ENCODE measurements around the gene KLHL8.
"Not testable (repeated sequence)": the region's sequence is repeated elsewhere in the genome, so short reads cannot be mapped to it uniquely, and the experiment has no call there.

Gene KLHL8

GRCh38 chr4:87180767-87181166 lies 39.7 kb downstream of the KLHL8 start:
- no peak for DNase-seq (ENCODE audit: low read depth in 2 of 2, low spot score in 1 of 2)

DNA sequence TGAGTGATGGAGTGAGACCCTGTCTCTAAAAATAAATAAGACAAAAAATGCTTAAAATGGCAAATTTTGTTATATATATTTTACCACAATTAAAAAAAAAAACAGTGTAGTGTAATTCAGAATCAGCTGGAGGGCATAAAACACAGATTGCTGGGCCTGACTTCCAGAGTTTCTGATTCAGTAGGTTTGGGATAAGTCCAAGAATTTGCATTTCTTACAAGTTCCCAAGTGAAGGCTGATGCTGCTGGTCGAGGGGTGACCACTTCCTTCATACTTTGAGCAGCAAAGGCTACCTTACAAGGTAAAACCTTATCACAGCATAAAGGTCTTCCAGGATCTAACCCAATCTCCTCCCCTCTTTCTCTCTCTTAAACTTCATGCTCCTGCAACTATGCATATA lies 40.7 kb downstream of the KLHL8 start:
- DNase-seq (ENCODE audit: low read depth in 2 of 2, low spot score in 1 of 2), result no peak

GRCh38 chr4:87174672-87175071 lies 45.7 kb downstream of the KLHL8 start:
- no peak for DNase-seq (ENCODE audit: low read depth in 2 of 2, low spot score in 1 of 2)

GRCh38 chr4:87171944-87172343 lies 48.5 kb downstream of the KLHL8 start:
- DNase-seq (ENCODE audit: low read depth in 2 of 2, low spot score in 1 of 2), result no peak

DNA sequence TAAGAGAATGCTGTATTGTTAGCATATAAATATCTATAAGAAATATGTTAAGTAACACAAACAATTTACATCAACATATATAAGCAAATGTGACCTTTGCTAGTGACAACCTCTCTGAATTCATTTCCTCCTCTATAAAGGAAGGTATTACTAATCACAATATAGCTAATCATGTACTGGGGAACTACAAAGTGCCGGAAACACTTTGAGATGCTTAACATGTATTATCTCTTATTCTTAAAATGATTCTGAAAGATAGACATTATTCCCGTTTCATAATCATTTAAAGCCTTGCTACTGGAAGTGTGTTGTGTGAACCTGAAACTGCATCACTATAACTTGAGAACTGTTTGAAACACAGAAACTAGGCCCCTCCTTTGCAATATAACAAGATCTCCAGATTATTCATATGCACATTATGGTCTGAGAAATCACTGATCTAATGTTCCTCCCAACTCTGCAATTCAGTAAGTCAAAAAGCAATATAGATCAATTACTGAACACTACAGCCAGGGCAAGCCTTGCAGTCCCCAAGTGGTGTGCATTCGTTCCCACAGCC lies 54.0 kb downstream of the KLHL8 start:
- no peak for DNase-seq (ENCODE audit: low read depth in 2 of 2, low spot score in 1 of 2)

GRCh38 chr4:87165892-87166291 lies 54.5 kb downstream of the KLHL8 start:
- DNase-seq (ENCODE audit: low read depth in 2 of 2, low spot score in 1 of 2), result no peak

DNA sequence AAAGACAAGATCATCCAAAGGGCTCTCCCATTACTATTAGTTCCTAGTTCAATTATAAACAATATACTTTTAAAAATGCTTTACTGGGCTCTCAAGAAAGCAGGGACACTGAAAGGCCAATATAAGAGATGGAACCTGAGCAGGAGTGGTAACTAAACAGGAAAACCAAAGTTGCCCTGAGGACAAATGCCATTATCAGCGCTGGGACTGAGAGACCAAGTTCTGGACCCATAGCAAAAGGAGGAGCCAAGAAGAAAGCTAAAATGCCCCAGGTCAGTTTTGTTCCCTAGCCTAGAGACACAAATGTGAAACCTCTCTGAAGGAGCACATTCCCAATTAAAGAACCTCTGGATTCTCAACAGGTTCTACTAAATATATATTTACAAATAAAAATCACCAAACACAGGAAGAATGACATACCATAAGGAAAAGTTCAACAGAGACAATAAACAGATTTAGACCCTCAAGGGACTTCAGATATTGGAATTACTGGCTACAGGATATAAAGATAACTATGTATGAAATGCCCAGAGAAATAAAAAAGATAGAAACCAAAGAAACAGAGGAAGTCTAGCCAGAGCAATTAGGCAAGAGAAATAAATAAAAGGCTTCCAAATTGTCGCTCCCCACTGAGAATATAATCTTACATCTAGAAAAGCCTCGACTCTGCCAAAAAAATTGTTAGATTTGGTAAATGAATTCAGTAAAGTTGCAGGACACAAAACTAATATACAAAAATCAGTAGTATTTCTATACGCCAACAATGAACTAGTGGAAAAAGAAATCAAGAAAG lies 67.1 kb downstream of the KLHL8 start:
- DNase-seq (ENCODE audit: low read depth in 2 of 2, low spot score in 1 of 2), result no peak

DNA sequence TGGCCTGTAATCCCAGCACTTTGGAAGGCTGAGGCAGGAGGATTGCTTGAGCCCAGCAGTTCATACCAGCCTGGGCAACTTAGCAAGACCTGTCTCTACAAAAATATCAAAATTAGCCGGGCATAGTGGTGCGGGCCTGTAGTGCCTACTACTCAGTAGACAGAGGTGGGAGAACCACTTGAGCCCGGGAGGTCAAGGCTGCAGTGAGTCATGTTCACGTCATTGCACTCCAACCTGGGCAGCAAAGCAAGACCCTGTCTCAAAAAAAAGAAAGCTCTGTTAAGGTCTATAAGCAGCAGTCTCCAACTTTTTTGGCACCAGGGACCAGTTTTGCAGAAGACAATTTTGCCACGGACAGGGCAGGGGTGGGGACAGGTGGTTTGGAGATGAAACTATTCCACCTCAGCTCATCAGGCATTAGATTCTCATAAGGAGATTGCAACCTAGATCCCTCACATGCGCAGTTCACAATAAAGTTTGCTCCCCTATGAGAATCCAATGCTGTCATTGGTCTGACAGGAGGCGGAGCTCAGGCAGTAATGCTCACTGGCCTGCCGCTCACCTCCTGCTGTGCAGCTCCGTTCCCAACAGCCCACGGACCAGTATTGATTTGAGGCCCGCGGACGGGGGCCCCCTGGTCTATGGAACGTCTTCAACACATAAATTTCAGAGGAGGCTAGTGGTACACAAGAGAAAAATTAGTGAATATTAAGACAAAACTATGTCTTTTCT lies 67.9 kb downstream of the KLHL8 start:
- DNase-seq (ENCODE audit: low read depth in 2 of 2, low spot score in 1 of 2), result no peak

DNA sequence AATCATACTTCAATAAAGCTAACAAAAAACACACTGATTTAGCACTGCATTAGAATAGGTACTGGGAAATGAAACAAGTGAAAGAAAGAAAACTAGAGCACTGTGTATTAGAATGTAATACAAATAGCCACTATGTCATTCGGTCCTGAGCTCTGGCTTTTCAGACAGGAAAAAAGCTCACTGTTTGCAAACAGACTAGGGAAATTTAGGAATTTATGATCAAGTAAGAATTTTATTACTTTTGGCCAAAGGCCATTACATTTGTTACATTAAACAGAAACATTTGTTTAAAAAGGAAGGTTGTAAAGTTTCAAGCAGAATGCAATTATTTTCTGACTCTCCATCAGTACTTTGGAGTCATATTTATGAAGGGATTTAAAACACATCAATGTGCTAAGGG lies 68.7 kb downstream of the KLHL8 start:
- no peak for DNase-seq (ENCODE audit: low read depth in 2 of 2, low spot score in 1 of 2)

GRCh38 chr4:87150498-87151261 lies 69.7 kb downstream of the KLHL8 start:
- DNase-seq (ENCODE audit: low read depth in 2 of 2, low spot score in 1 of 2), result no peak

- no peak for DNase-seq (ENCODE audit: low read depth in 2 of 2, low spot score in 1 of 2)
These were observed 73.3 kb downstream of the KLHL8 start for GRCh38 chr4:87147116-87147515.

- DNase-seq (ENCODE audit: low read depth in 2 of 2, low spot score in 1 of 2), result not testable (repeated sequence)
These were observed 74.5 kb downstream of the KLHL8 start for GRCh38 chr4:87145934-87146333.

- DNase-seq (ENCODE audit: low read depth in 2 of 2, low spot score in 1 of 2), result no peak
These were observed 76.1 kb downstream of the KLHL8 start for GRCh38 chr4:87144356-87144755.

DNA sequence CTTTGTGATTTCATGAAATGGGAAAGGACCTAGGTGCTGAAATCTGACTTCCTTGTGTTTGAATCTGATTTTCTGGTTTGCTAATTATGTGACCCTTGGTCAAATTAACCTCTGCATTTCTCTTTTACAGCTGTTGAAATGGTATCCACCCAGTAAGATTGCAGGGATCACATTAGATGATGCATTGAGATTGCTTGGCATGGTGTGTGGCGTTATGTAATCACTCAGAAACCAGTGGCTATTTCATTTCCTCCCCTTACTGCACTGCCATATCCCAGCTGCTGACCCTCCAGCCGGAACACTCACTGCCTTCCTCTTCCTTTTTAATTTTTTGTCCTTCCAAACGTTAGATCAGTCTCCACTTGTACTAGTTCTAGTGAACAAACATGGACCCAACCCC lies 79.0 kb downstream of the KLHL8 start:
- no peak for DNase-seq (ENCODE audit: low read depth in 2 of 2, low spot score in 1 of 2)

- no peak for DNase-seq (ENCODE audit: low read depth in 2 of 2, low spot score in 1 of 2)
These were observed 86.3 kb downstream of the KLHL8 start for GRCh38 chr4:87134122-87134521.

DNA sequence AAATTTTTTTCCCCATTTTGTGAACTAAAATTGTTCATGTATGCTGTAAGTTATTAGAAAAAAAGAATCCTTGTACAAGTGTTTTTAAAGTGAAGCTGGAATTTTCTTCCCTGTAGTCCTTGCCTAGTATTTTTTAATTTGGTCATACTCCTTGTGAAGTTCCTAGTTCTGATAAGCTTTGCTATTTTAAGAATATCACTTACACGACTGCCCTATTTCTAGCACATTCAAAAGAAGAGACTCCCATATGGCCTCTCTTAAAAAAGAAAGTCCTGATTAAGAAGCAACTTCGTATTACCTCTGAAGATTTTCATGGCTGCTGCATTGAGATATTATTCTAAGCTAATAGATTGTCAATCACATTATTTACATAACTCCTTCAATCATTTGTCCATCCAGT lies 87.2 kb downstream of the KLHL8 start:
- DNase-seq (ENCODE audit: low read depth in 2 of 2, low spot score in 1 of 2), result no peak

DNA sequence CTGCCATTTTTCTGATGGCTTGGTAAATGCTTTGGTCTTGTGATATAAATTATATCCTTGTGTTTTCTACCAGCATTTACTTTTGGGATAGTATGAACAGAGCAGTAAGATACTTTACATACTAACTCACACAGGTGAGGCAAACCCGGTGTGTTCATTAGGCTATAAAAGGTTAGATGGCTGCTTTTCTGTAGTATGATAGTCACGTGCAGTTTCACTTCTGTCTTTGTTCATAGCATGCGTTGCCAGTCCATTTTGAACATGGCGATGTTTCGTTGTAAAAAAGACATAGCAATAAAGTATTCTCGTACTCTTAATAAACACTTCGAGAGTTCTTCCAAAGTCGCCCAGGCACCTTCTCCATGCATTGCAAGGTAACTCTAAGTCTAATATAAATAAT lies 88.4 kb downstream of the KLHL8 start:
- no peak for DNase-seq (ENCODE audit: low read depth in 2 of 2, low spot score in 1 of 2)

- DNase-seq (ENCODE audit: low read depth in 2 of 2, low spot score in 1 of 2), result no peak
These were observed 89.3 kb downstream of the KLHL8 start for GRCh38 chr4:87130985-87131703.

DNA sequence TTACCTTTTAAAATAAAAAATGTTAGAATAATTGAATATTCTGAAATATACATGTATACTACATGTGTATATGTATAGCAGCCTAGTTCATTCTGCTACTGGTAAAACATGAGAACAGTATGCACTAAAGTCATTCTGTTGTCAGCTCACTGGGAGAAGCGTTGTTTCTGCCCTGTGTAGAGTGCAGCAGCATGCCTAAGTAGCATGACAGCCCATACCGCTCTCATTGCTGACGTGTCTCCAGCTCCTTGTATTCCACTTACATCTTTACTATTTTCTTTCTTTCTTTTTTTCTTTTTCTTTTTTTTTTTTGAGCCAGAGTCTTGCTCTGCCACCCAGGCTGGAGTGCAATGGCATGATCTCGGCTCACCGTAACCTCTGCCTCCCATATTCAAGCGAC lies 90.7 kb downstream of the KLHL8 start:
- DNase-seq (ENCODE audit: low read depth in 2 of 2, low spot score in 1 of 2), result no peak

DNA sequence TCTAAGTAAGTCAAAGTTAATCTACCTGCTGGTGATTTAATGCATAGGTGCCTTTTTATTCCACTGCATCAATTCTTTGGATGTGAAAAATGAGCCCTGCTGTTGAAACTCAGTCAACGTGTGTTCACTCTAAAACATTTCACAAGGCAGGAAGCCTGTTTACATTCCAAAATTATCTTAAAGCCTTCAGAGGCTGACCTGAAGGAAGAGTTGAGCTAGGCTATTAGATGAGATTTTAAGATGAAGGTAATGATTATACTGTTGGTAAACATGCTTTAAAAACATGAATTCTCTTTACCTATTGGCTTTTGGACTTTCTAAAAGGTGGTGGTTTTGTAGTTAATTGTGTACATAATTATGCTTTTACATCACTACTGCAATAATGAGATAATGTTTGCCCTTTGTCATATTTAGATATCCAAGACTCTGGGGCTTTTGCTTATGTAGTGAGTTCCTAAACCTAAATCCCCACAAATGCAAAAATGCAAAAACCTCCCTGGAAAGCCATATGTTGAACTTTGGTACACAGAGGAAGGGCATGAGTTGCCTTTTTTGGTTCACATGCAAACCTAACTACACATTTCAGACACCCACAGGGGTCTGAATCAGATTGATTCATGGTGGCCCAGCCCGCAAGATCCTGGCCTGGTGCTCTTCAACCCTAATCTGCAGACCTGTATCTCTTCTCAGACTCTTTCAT lies 92.3 kb downstream of the KLHL8 start:
- DNase-seq (ENCODE audit: low read depth in 2 of 2, low spot score in 1 of 2), result no peak
